Astrocyte (in vitro differentiated cells and primary cell): ENCODE measurements around the gene PDCD10.

Experiments used
- EZH2 ChIP-seq: IDR thresholded peaks from 2 replicates; pipeline ENCODE4 v1.6.1; 2012; ENCODE audit warnings: mild to moderate bottlenecking, low read length, inconsistent platforms; ENCODE audit not compliant: insufficient read depth
- TF ChIP-seq, protein P1 (sequence below): IDR thresholded peaks from 2 replicates; pipeline ENCODE4 v1.5.1; 2011; ENCODE audit warnings: low read depth, mild to moderate bottlenecking, inconsistent platforms, low read length, moderate library complexity; ENCODE audit not compliant: insufficient read depth

GRCh38 chr3:167700926-167701325 lies 33.8 kb downstream of the PDCD10 start:
- TF ChIP-seq, protein P1, sequence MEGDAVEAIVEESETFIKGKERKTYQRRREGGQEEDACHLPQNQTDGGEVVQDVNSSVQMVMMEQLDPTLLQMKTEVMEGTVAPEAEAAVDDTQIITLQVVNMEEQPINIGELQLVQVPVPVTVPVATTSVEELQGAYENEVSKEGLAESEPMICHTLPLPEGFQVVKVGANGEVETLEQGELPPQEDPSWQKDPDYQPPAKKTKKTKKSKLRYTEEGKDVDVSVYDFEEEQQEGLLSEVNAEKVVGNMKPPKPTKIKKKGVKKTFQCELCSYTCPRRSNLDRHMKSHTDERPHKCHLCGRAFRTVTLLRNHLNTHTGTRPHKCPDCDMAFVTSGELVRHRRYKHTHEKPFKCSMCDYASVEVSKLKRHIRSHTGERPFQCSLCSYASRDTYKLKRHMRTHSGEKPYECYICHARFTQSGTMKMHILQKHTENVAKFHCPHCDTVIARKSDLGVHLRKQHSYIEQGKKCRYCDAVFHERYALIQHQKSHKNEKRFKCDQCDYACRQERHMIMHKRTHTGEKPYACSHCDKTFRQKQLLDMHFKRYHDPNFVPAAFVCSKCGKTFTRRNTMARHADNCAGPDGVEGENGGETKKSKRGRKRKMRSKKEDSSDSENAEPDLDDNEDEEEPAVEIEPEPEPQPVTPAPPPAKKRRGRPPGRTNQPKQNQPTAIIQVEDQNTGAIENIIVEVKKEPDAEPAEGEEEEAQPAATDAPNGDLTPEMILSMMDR = no peak
- TF ChIP-seq EZH2 = no peak
